NB4 (cell line): ENCODE measurements around the gene FHDC1.

ENCODE experiments used
- DNase-seq: peaks from one replicate; pipeline ENCODE4 v3.0.0; 2010; ENCODE audit warnings: low read depth
- H3K4me3 ChIP-seq: one replicate; pipeline ENCODE4 v1.5.1; 2011; ENCODE audit warnings: mild to moderate bottlenecking, low read depth, low read length, moderate library complexity
- MYC ChIP-seq: IDR thresholded peaks from 2 replicates; pipeline ENCODE4 v1.6.1; 2011; ENCODE audit warnings: low read depth, low read length
- POLR2A ChIP-seq: IDR thresholded peaks from 2 replicates; pipeline ENCODE4 v1.6.1; 2011; ENCODE audit warnings: mild to moderate bottlenecking; ENCODE audit not compliant: insufficient read length; ENCODE audit errors: extremely low read depth
- TF ChIP-seq, protein P1 (sequence below): IDR thresholded peaks from one replicate; pipeline ENCODE4 v1.5.1; 2012; ENCODE audit warnings: low read depth, low read length
- TF ChIP-seq, protein P2 (sequence below): IDR thresholded peaks from 2 replicates; pipeline ENCODE4 v1.6.1; 2011; ENCODE audit warnings: low read depth, low read length

The FHDC1 gene

DNA sequence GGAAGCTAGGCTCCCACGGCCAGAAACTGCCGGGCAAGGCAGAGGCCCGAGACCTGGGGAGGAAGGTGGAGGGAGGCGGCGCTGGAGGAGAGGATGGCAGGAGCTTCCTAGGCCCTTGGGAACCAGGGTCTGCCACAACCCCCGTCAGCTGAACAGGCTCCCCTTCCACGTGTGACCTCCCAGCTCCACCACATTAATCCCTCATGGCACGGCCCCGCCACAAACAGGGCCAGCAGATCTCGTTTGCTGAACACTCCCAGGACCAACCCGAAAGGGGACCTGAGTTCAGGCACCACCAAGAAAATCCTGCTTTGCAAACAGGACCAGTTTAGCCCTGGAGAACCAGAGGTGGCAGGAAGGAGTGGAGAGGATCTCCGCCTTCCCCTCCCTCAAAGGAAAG lies 62.7 kb downstream of the FHDC1 start:
- H3K4me3 ChIP-seq = no peak overlapping the region
- TF ChIP-seq, protein P1, sequence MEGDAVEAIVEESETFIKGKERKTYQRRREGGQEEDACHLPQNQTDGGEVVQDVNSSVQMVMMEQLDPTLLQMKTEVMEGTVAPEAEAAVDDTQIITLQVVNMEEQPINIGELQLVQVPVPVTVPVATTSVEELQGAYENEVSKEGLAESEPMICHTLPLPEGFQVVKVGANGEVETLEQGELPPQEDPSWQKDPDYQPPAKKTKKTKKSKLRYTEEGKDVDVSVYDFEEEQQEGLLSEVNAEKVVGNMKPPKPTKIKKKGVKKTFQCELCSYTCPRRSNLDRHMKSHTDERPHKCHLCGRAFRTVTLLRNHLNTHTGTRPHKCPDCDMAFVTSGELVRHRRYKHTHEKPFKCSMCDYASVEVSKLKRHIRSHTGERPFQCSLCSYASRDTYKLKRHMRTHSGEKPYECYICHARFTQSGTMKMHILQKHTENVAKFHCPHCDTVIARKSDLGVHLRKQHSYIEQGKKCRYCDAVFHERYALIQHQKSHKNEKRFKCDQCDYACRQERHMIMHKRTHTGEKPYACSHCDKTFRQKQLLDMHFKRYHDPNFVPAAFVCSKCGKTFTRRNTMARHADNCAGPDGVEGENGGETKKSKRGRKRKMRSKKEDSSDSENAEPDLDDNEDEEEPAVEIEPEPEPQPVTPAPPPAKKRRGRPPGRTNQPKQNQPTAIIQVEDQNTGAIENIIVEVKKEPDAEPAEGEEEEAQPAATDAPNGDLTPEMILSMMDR = no peak
- TF ChIP-seq, protein P2, sequence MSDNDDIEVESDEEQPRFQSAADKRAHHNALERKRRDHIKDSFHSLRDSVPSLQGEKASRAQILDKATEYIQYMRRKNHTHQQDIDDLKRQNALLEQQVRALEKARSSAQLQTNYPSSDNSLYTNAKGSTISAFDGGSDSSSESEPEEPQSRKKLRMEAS = no peak
- TF ChIP-seq MYC (no peak), POLR2A (no peak)
- DNase-seq = no peak

DNA sequence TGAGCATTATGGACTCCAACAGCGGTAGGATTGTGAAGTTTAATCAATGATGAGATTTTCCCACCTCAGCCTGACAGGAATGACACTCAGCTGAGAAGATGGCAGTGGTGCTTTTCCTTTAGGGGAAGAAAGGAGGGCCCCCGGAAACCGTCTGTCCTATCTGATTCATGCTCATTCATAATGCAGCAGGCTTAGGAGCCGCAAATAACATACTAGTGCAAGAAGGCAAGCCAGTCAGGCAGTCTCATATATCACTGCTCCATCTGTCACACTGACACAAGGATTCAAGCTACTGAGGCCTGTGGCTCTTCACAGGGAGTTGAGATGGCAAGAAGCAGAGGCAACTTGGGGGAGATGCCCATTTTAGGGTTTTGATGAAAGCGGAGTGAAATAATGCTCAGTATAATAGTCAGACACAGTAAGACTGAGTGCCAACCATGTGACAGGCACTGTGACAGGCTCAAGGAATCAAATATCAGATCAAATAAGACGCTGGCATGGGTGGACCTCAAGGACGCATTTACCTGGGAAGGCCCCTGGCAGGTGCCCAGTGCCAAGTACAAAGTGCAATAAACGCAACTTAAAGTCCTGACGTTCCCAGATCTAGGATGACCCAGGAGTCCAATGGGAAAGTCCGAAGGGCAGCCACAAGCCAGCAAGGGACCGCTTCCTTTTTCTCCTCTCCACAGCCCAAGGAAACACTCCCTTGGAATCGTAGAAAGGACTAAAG lies 63.4 kb downstream of the FHDC1 start:
- DNase-seq = no peak
- no peak overlapping the region for H3K4me3 ChIP-seq
- TF ChIP-seq, protein P1 = no peak
- TF ChIP-seq, protein P2 = no peak
- no peak for TF ChIP-seq POLR2A

DNA sequence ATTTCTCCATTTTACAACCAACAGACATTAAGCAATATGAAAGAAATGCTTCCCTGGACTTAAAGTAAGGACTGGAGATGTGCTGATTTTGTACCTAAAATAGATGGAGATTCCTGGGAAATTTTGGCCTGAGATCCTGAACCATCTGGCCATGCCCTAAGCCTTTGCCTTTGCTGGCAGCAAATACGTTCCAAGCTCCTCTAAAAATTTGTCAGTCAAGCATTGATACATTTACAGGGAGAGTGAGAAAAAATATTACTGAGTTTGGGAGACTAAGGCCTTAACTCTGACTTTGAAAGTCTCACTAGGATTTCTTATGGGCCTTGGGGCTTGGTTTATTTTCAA lies 63.9 kb downstream of the FHDC1 start:
- H3K4me3 ChIP-seq = no peak overlapping the region
- no peak for TF ChIP-seq POLR2A
- TF ChIP-seq, protein P1 = no peak
- no peak for TF ChIP-seq MYC
- TF ChIP-seq, protein P2 = no peak
- no peak for DNase-seq

GRCh38 chr4:153001626-153002025 lies 65.5 kb downstream of the FHDC1 start:
- TF ChIP-seq MYC (no peak), POLR2A (no peak)
- TF ChIP-seq, protein P1 = no peak
- TF ChIP-seq, protein P2 = no peak
- H3K4me3 ChIP-seq = no peak overlapping the region
- DNase-seq = no peak

GRCh38 chr4:153002110-153002509 lies 66.0 kb downstream of the FHDC1 start:
- H3K4me3 ChIP-seq = no peak overlapping the region
- no peak for DNase-seq
- TF ChIP-seq, protein P1 = no peak
- TF ChIP-seq POLR2A = no peak
- TF ChIP-seq, protein P2 = no peak
